ENCODE results near the gene MRPS18B. TPM values are rescaled to one million over a fixed set of nuclear protein-coding genes. Genes with fewer than 3 reads are reported as not detected.

MRPS18B gene
- total and polyA plus RNA-seq, 2 of the 13 experiments (the other 11 are each of a cell fraction or from before 2014, with no cell fraction given) = 125 to 131 TPM

DNA sequence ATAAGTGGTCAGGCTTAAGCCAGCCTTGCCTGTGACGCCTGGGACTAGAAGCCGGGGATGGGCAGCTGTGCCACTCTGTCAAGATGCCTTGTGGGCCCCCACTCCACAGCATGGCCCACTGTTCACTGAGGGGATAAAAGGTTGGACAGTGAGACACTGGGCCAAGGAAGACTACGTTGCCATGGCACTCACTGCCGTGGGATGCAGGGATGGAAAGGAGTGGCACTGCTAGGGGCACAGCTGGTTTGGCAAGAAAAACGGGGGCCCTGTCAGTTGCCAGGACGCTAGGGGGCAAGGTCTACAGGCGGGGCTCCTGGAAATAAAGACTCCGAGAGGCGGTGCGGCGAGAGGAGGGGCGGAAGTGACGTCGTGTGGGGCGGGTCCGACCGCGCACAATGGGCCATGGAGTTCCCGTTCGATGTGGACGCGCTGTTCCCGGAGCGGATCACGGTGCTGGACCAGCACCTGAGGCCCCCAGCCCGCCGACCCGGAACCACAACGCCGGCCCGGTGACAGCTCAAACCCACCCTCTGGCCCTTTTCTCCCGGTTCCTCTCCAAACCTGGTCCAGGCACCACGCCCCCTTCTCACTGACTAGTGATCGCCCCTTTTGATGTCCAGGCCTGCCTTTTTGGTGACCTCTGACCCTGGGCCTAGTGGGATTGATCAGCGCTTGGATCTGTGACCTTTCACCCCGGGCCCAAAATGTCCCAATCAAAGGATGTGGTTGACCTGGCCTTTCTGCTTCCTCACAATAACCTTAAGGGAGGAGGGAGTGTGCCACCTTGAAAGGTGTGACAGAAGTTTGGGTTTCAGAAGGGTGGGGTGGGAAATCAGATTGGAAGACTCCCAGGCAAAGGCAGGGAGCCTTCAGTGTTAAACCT, 9.1 kb downstream of the MRPS18B start, which contains the start of gene ATAT1 (continued):
- TF ChIP-seq, protein P1, sequence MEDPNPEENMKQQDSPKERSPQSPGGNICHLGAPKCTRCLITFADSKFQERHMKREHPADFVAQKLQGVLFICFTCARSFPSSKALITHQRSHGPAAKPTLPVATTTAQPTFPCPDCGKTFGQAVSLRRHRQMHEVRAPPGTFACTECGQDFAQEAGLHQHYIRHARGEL (CRISPR knock-in tag; IDR thresholded peaks at IDR 0.05) = no peak
- TF ChIP-seq SIN3B (IDR thresholded peaks at IDR 0.05; ENCODE audit: low read length) = peak; percentile 64; the same call in 1 of the 2 replicates
- 0 out of 2 replicates have a peak, but pooled peaks have one; percentile 69 for TF ChIP-seq ZSCAN31 (CRISPR knock-in tag; IDR thresholded peaks at IDR 0.05; ENCODE audit: low read depth)
- peak; percentile 95 for TF ChIP-seq CREM (IDR thresholded peaks at IDR 0.05)
- TF ChIP-seq CREM (CRISPR knock-in tag; IDR thresholded peaks at IDR 0.05) = no peak
- TF ChIP-seq EEA1 (CRISPR knock-in tag; IDR thresholded peaks at IDR 0.05; ENCODE audit: borderline replicate concordance) = no peak
- no peak for TF ChIP-seq ZNF24 (IDR thresholded peaks at IDR 0.05)
- TF ChIP-seq ZNF577 (CRISPR knock-in tag; IDR thresholded peaks at IDR 0.05; ENCODE audit: borderline replicate concordance, low read depth) = no peak
- TF ChIP-seq, protein P2, sequence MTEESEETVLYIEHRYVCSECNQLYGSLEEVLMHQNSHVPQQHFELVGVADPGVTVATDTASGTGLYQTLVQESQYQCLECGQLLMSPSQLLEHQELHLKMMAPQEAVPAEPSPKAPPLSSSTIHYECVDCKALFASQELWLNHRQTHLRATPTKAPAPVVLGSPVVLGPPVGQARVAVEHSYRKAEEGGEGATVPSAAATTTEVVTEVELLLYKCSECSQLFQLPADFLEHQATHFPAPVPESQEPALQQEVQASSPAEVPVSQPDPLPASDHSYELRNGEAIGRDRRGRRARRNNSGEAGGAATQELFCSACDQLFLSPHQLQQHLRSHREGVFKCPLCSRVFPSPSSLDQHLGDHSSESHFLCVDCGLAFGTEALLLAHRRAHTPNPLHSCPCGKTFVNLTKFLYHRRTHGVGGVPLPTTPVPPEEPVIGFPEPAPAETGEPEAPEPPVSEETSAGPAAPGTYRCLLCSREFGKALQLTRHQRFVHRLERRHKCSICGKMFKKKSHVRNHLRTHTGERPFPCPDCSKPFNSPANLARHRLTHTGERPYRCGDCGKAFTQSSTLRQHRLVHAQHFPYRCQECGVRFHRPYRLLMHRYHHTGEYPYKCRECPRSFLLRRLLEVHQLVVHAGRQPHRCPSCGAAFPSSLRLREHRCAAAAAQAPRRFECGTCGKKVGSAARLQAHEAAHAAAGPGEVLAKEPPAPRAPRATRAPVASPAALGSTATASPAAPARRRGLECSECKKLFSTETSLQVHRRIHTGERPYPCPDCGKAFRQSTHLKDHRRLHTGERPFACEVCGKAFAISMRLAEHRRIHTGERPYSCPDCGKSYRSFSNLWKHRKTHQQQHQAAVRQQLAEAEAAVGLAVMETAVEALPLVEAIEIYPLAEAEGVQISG (CRISPR knock-in tag; IDR thresholded peaks at IDR 0.05) = peak; percentile 96
- TF ChIP-seq EED (CRISPR knock-in tag; IDR thresholded peaks at IDR 0.05) = peak; percentile 64; the same call in 1 of the 2 replicates
- TF ChIP-seq ATAD3A (CRISPR knock-in tag; IDR thresholded peaks at IDR 0.05) = no peak
- TF ChIP-seq SRY (CRISPR knock-in tag; IDR thresholded peaks at IDR 0.05) = peak; percentile 63
- TF ChIP-seq, protein P3, sequence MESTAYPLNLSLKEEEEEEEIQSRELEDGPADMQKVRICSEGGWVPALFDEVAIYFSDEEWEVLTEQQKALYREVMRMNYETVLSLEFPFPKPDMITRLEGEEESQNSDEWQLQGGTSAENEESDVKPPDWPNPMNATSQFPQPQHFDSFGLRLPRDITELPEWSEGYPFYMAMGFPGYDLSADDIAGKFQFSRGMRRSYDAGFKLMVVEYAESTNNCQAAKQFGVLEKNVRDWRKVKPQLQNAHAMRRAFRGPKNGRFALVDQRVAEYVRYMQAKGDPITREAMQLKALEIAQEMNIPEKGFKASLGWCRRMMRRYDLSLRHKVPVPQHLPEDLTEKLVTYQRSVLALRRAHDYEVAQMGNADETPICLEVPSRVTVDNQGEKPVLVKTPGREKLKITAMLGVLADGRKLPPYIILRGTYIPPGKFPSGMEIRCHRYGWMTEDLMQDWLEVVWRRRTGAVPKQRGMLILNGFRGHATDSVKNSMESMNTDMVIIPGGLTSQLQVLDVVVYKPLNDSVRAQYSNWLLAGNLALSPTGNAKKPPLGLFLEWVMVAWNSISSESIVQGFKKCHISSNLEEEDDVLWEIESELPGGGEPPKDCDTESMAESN (CRISPR knock-in tag; conservative IDR thresholded peaks at IDR 0.05) = peak; percentile 88
- TF ChIP-seq, protein P4, sequence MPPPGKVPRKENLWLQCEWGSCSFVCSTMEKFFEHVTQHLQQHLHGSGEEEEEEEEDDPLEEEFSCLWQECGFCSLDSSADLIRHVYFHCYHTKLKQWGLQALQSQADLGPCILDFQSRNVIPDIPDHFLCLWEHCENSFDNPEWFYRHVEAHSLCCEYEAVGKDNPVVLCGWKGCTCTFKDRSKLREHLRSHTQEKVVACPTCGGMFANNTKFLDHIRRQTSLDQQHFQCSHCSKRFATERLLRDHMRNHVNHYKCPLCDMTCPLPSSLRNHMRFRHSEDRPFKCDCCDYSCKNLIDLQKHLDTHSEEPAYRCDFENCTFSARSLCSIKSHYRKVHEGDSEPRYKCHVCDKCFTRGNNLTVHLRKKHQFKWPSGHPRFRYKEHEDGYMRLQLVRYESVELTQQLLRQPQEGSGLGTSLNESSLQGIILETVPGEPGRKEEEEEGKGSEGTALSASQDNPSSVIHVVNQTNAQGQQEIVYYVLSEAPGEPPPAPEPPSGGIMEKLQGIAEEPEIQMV (CRISPR knock-in tag; IDR thresholded peaks at IDR 0.05; ENCODE audit: low read depth) = peak; percentile 77; the same call in 1 of the 2 replicates
- peak; percentile 90 for TF ChIP-seq ZNF883 (CRISPR knock-in tag; IDR thresholded peaks at IDR 0.05; ENCODE audit: not compliant biosample characterization)
- TF ChIP-seq TAF1 (CRISPR knock-in tag; IDR thresholded peaks at IDR 0.05) = peak; percentile 89
- TF ChIP-seq, protein P5, sequence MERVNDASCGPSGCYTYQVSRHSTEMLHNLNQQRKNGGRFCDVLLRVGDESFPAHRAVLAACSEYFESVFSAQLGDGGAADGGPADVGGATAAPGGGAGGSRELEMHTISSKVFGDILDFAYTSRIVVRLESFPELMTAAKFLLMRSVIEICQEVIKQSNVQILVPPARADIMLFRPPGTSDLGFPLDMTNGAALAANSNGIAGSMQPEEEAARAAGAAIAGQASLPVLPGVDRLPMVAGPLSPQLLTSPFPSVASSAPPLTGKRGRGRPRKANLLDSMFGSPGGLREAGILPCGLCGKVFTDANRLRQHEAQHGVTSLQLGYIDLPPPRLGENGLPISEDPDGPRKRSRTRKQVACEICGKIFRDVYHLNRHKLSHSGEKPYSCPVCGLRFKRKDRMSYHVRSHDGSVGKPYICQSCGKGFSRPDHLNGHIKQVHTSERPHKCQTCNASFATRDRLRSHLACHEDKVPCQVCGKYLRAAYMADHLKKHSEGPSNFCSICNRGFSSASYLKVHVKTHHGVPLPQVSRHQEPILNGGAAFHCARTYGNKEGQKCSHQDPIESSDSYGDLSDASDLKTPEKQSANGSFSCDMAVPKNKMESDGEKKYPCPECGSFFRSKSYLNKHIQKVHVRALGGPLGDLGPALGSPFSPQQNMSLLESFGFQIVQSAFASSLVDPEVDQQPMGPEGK (CRISPR knock-in tag; IDR thresholded peaks at IDR 0.05) = peak; percentile 93
- TF ChIP-seq, protein P6, sequence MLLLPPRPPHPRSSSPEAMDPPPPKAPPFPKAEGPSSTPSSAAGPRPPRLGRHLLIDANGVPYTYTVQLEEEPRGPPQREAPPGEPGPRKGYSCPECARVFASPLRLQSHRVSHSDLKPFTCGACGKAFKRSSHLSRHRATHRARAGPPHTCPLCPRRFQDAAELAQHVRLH (CRISPR knock-in tag; IDR thresholded peaks at IDR 0.05; ENCODE audit: borderline replicate concordance, low read depth) = peak; percentile 95

Measured in HepG2 (cell line).